Myocyte (in vitro differentiated cells): ENCODE data around the gene CEP350. TPM values are rescaled to one million over a fixed set of nuclear protein-coding genes. Genes with fewer than 3 reads are reported as not detected.
A peak's percentile ranks its signal among the peaks of the same experiment; 100 is the strongest.
"Not testable (repeated sequence)": the region's sequence is repeated elsewhere in the genome, so short reads cannot be mapped to it uniquely, and the experiment has no call there.

Source experiments
- DNase-seq: peaks from one replicate; pipeline ENCODE4 v3.0.0-alpha.2; 2012; ENCODE audit warnings: low read depth
- total RNA-seq: library from RNA; depleted of rRNA; stranded (reverse); fragments of >200 nt; gene quantifications from 2 replicates; pipeline ENCODE4 v1.2.3, GENCODE V29; 2014

Gene CEP350
- total RNA-seq, 1 donor from 2014 or later: 58.0 TPM

GRCh38 chr1:180116964-180117763 is 162.6 kb downstream of the CEP350 start:
- DNase-seq: peak; percentile 12

- peak; percentile 76 for DNase-seq
These were observed 163.1 kb downstream of the CEP350 start for GRCh38 chr1:180117764-180118116.

DNA sequence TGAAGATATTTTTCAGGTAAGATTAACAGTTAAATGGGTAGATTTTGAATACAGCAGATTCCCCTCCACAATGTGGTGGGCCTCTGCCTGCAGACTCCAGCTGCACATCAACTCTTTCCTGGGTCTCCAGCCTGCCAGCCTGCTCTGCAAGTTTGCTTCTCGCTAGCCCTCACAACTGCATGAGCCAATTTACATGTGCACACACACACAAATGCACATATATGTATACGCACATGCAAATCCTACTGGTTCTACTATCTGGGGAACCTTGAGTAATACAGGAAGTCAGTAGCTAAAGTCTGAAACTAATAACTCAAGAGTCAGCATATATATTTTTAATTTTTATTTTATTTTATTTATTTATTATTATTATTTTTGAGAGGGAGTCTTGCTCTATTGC is 165.2 kb downstream of the CEP350 start:
- no peak for DNase-seq

DNA sequence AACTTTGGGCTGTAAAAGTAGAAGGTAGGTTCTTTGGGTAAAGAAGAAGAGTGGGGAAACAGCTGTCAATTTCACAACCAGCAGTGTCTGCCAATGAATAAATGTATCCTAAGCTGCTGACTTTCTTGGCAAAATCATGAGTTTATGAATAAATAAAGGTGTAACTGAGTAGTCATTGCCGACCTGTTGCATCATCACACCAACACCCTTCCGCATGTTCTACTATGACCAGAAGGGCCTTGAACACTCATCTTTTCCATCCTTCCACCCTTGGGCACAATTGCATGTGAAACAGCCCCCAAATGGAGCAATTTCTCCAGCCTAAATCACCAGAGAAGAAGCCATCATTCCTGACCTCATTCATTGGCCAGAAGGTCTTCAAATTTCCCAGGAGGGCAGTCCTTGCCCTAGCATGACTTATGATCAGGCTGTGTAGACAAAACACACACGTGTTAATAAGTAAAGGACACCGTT is 168.9 kb downstream of the CEP350 start:
- no peak for DNase-seq

DNA sequence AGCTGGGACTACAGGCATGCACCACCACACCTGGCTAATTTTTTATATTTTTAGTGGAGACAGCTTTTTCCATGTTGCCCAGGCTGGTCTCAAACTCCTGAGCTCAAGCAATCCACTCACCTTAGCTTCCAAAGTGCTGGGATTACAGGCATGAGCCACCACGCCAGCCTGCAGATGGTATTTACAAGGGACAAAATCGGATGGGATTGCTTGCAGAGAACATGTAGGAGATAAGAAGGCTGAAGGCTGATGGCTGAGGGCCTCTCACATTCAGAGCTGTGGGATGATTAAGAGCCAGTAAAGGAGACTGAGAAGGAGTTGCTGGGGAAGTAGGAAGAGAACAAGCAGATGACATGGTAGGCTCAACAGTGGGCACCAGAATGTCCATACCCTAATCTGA is 176.0 kb downstream of the CEP350 start:
- DNase-seq: no peak

- no peak for DNase-seq
These were observed 176.9 kb downstream of the CEP350 start for GRCh38 chr1:180131510-180131909.

GRCh38 chr1:180133193-180133592 is 178.6 kb downstream of the CEP350 start:
- no peak for DNase-seq

- DNase-seq: not testable (repeated sequence)
These were observed 179.1 kb downstream of the CEP350 start for GRCh38 chr1:180133688-180134087.

GRCh38 chr1:180135535-180135934 is 180.9 kb downstream of the CEP350 start:
- no peak for DNase-seq

DNA sequence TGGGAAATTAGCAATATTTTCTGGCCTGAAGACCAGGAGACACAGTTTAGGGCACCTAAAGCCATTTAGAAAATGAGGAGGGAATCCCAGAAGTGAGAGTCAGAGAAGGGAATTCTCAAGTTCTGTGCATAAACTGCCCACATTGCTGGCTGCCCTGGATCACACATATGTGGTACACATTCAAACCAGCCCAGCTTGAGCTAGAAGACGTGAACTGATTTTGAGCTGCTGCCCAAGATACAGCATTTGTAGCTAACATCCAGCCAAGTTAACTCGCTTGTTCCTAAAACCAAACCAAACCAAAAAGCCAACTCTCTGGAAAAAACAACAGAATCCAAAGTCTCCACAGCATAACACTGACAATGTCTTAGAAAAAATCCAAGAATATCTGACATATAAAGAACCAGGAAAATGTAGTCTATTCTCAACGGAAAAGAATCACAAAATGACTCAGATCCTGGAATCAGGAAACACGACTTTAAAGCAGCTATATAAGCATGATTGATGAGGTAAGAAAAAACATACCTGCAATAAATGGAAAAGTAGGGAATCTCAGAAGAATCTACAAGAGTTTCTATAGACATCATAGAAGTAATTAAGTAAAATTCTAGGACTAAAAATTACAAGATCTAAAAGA is 181.8 kb downstream of the CEP350 start:
- DNase-seq: no peak

- no peak for DNase-seq
These were observed 182.4 kb downstream of the CEP350 start for GRCh38 chr1:180136968-180137356.

DNA sequence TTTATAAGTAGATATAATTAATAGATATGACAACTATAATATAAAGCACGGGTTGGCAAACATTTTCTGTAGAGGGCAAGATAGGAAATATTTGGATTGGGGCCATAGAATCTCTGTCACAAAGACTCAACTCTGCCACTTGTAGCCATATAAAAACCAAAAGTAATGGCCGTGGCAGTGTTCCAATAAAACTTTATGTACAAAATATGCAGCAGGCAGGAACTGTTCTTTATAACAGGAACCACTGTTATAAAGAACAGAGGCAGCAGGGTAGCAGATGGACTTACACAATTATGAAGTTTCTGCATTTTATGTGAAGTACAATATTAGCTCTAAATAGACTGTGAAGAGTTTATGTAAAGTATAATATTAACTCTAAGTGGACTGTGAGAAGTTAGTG is 183.2 kb downstream of the CEP350 start:
- DNase-seq: no peak

DNA sequence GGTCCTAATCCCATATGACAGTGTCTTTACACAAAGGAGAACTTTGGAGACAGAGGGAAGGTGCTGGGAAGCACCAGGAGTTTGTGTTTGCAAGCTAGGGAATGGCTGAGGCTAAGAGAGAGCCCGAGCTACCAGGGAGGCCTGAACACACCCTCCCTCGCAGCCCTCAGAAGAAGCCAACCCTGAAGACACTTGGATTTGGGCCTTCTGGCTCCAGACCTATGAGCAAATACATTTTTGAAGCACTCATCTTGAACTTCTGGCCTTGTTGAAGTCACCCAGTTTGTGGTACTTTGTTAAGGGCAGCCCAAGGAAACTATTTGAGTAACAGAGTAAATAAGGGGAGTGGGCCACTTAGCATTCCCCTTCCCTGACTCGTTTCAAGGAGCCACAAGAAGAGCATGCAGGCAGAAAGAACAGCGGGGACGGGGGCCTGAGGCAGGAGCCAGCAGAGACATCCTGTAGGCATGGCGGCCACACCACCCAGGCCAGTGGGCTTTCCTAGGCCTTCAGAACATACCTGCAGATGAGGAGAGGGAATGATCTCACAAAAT is 186.8 kb downstream of the CEP350 start:
- no peak for DNase-seq

- no peak for DNase-seq
These were observed 188.7 kb downstream of the CEP350 start for GRCh38 chr1:180143359-180143758.

DNA sequence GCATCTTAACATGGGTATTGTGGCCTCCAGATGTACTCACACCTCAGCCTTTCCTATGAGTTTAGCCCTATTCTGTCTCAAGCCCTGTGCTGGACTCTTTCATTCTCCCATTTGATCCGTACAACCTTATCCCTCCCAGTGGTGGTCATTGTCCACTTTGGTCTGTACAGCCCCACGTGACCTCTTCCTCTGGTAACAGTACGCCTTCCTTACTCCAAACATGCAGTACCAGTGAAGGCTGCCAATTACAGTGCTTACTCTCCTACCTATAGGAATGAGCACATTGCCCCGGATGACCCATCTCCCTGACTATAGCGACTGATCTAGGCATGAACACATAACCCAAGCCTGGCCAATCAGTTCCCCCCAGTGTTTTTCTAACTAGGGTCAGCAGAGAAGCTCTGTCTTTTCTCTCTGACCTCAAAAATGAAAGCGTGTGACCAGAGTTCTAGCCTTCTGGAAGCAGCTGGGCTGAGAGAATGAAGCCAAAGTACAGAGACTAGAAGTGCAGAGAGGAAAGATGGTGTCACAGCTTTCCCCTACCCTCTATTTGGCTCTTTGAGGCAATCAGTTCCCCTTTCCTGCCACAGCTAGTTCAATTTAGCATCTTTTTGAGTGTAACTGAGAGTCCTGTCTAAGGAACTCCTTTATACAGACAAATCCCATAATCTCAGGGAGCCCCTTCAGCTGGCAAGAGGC is 190.2 kb downstream of the CEP350 start:
- peak; percentile 40 for DNase-seq

DNA sequence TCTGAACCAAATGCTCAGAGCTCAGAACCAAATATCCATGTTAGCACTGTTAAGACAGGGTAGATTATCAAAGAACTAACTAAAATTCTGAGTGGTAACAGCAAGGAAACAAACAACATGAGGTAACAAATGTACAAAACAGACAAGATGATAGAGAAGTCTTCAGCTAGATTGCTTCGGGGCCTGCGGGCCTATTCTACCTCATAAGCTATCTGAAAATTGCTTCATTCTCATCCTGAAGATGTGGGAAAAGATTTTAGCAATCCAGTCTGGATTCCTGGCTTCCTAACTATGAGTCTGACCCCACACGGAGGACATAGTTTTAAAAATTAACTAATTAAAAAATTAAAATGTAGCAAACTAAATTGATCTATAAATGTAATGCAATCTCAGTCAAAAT is 190.8 kb downstream of the CEP350 start:
- no peak for DNase-seq

- DNase-seq: no peak
These were observed 196.4 kb downstream of the CEP350 start for GRCh38 chr1:180150982-180151381.

DNA sequence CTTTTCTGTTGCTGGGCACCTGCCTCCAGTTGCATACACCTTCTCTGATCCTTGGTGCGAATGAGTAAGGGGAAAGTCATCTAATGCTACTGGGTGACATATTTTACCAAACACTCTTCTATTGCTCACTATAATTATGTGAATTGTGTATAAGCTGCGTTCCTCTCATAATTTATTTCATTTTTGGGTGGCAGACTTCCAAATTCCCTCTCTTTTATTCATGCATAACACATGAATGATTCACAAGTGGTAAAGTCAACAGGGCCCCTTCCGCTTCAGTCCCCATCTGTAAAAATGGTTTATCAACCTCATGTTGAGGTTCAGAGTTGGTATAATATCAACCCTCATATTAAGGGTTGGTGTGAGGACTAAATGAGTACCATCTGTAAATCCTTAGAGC is 196.9 kb downstream of the CEP350 start:
- peak; percentile 55 for DNase-seq

DNA sequence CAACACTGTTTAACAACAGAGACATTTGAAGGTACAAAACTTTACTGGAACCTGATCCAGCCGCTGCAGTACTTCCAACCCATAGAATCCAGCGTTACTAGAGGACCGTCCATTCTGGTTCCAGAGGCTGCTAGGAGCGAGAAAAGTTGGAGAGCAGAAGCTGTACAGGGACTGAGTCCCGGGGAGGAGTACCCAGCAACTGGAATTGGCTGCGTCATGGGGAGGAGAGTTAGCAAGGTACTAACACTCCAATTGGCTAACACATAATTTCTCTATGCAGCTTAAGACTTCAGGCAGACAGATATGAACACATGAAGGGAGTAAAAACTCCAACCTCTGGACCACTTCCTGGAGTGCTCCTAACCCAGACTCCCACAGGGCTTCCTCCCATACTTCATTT is 198.0 kb downstream of the CEP350 start:
- DNase-seq: no peak

GRCh38 chr1:180153032-180153431 is 198.4 kb downstream of the CEP350 start:
- no peak for DNase-seq

DNA sequence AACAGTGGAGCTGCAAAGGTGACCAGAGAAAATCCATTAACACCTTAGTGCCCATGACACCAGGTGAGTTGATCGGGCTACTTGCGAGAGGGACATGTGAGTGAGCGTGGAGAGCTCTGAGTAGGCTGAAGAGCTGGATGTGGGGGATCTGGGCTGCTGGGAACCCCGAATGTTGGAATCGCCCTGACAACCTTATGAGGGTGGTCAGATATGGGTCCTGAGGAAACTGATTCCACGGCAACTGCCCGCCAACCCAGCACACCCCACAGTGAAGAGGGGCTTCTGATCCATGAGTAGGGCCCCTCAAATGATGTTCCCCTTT is 199.4 kb downstream of the CEP350 start:
- no peak for DNase-seq
